ENCODE data around the gene UNC5B.
"Not testable (repeated sequence)": the region's sequence is repeated elsewhere in the genome, so short reads cannot be mapped to it uniquely, and the experiment has no call there.

UNC5B gene

GRCh38 chr10:71295641-71296040, 83.3 kb downstream of the UNC5B start:
- Histone ChIP-seq H2AFZ (ENCODE audit: low read depth, low read length) (no peak overlapping the region), H3K9me3 (ENCODE audit: insufficient read depth, low read length, severe bottlenecking) (no peaks in the 10 kb centered on the region), H4K20me1 (ENCODE audit: insufficient read depth, low read length) (peaks cover 4% of the 10 kb centered on the region; the same call in 1 of the 2 replicates), H3K4me1 (ENCODE audit: insufficient read depth, low read length) (peaks cover 7% of the 10 kb centered on the region), H3K4me2 (ENCODE audit: insufficient read depth, low read length) (no peak overlapping the region), H3K4me3 (ENCODE audit: low read depth in 1 of 2, low read length in 2 of 2) (no peak overlapping the region), H3K36me3 (ENCODE audit: insufficient read depth, low read length) (no peaks in the 10 kb centered on the region), H3K79me2 (ENCODE audit: insufficient read depth, low read length) (no peaks in the 10 kb centered on the region), H3K27me3 (ENCODE audit: insufficient read depth, low read length, poor library complexity) (peaks cover 3% of the 10 kb centered on the region), H3K9ac (ENCODE audit: low read depth, low read length) (no peak overlapping the region), H3K27ac (ENCODE audit: low read length) (no peak overlapping the region)
- TF ChIP-seq CTCF (IDR thresholded peaks at IDR 0.05; ENCODE audit: borderline replicate concordance, extremely low read depth, low read length, poor library complexity, severe bottlenecking) (no peak), EZH2 (IDR thresholded peaks at IDR 0.05; ENCODE audit: borderline replicate concordance, low read depth, low read length, severe bottlenecking) (no peak)
- DNase-seq (no peak), ATAC-seq (ENCODE audit: insufficient read depth, low read depth) (no peak)

- Histone ChIP-seq H3K27me3 (ENCODE audit: insufficient read depth, low read length, poor library complexity) (peaks cover 3% of the 10 kb centered on the region), H3K4me3 (ENCODE audit: low read depth in 1 of 2, low read length in 2 of 2) (no peak overlapping the region), H2AFZ (ENCODE audit: low read depth, low read length) (no peak overlapping the region), H3K79me2 (ENCODE audit: insufficient read depth, low read length) (no peaks in the 10 kb centered on the region), H3K9ac (ENCODE audit: low read depth, low read length) (no peak overlapping the region), H3K4me2 (ENCODE audit: insufficient read depth, low read length) (no peak overlapping the region), H3K27ac (ENCODE audit: low read length) (no peak overlapping the region), H4K20me1 (ENCODE audit: insufficient read depth, low read length) (peaks cover 4% of the 10 kb centered on the region; the same call in 1 of the 2 replicates), H3K36me3 (ENCODE audit: insufficient read depth, low read length) (no peaks in the 10 kb centered on the region), H3K4me1 (ENCODE audit: insufficient read depth, low read length) (peaks cover 7% of the 10 kb centered on the region), H3K9me3 (ENCODE audit: insufficient read depth, low read length, severe bottlenecking) (no peaks in the 10 kb centered on the region)
- ATAC-seq (ENCODE audit: insufficient read depth, low read depth): no peak
- no peak for DNase-seq
- no peak for TF ChIP-seq CTCF (IDR thresholded peaks at IDR 0.05; ENCODE audit: borderline replicate concordance, extremely low read depth, low read length, poor library complexity, severe bottlenecking)
- no peak for TF ChIP-seq EZH2 (IDR thresholded peaks at IDR 0.05; ENCODE audit: borderline replicate concordance, low read depth, low read length, severe bottlenecking)
Measured at GRCh38 chr10:71296086-71296485, 83.7 kb downstream of the UNC5B start.

- not testable (repeated sequence) for H3K27me3 ChIP-seq (ENCODE audit: insufficient read depth, low read length, poor library complexity); H3K36me3 ChIP-seq (ENCODE audit: insufficient read depth, low read length); H3K9ac ChIP-seq (ENCODE audit: low read depth, low read length); H4K20me1 ChIP-seq (ENCODE audit: insufficient read depth, low read length); H3K4me1 ChIP-seq (ENCODE audit: insufficient read depth, low read length); H3K9me3 ChIP-seq (ENCODE audit: insufficient read depth, low read length, severe bottlenecking); H3K27ac ChIP-seq (ENCODE audit: low read length); DNase-seq; H2AFZ ChIP-seq (ENCODE audit: low read depth, low read length); H3K4me3 ChIP-seq (ENCODE audit: low read depth in 1 of 2, low read length in 2 of 2); H3K4me2 ChIP-seq (ENCODE audit: insufficient read depth, low read length); ATAC-seq (ENCODE audit: insufficient read depth, low read depth); H3K79me2 ChIP-seq (ENCODE audit: insufficient read depth, low read length)
Measured at GRCh38 chr10:71296811-71297210, 84.4 kb downstream of the UNC5B start.

- no peak overlapping the region for H2AFZ ChIP-seq (ENCODE audit: low read depth, low read length)
- DNase-seq (no peak), ATAC-seq (ENCODE audit: insufficient read depth, low read depth) (no peak)
- no peak overlapping the region for H3K4me3 ChIP-seq (ENCODE audit: low read depth in 1 of 2, low read length in 2 of 2)
- H3K36me3 ChIP-seq (ENCODE audit: insufficient read depth, low read length): no peaks in the 10 kb centered on the region
- H3K4me1 ChIP-seq (ENCODE audit: insufficient read depth, low read length): peaks cover 7% of the 10 kb centered on the region
- H3K27ac ChIP-seq (ENCODE audit: low read length): no peak overlapping the region
- no peaks in the 10 kb centered on the region for H3K79me2 ChIP-seq (ENCODE audit: insufficient read depth, low read length)
- TF ChIP-seq CTCF (IDR thresholded peaks at IDR 0.05; ENCODE audit: borderline replicate concordance, extremely low read depth, low read length, poor library complexity, severe bottlenecking) (no peak), EZH2 (IDR thresholded peaks at IDR 0.05; ENCODE audit: borderline replicate concordance, low read depth, low read length, severe bottlenecking) (no peak)
- H3K9ac ChIP-seq (ENCODE audit: low read depth, low read length): no peak overlapping the region
- H3K9me3 ChIP-seq (ENCODE audit: insufficient read depth, low read length, severe bottlenecking): no peaks in the 10 kb centered on the region
- peaks cover 4% of the 10 kb centered on the region; the same call in 1 of the 2 replicates for H4K20me1 ChIP-seq (ENCODE audit: insufficient read depth, low read length)
- H3K4me2 ChIP-seq (ENCODE audit: insufficient read depth, low read length): no peak overlapping the region
- H3K27me3 ChIP-seq (ENCODE audit: insufficient read depth, low read length, poor library complexity): peaks cover 3% of the 10 kb centered on the region
Measured at GRCh38 chr10:71297343-71297742, 85.0 kb downstream of the UNC5B start.
